Right forelimb (tissue), 1 donor: ENCODE measurements around the gene ZNF385D.
A peak's percentile ranks its signal among the peaks of the same experiment; 100 is the strongest.

Experiments used
- DNase-seq: peaks from one replicate; pipeline ENCODE4 v3.0.0-alpha.2; 2018

ZNF385D gene

GRCh38 chr3:21747376-21747775, 3.6 kb downstream of the ZNF385D start:
- DNase-seq, result no peak

- no peak for DNase-seq
Measured at GRCh38 chr3:21745966-21746365, 5.0 kb downstream of the ZNF385D start.

GRCh38 chr3:21744793-21745192, 6.2 kb downstream of the ZNF385D start:
- DNase-seq, result no peak

GRCh38 chr3:21738935-21739702, 11.9 kb downstream of the ZNF385D start:
- DNase-seq, result no peak

- no peak for DNase-seq
Measured at GRCh38 chr3:21738283-21738682, 12.7 kb downstream of the ZNF385D start.

GRCh38 chr3:21734746-21735145, 16.3 kb downstream of the ZNF385D start:
- no peak for DNase-seq

GRCh38 chr3:21729888-21730459, 21.0 kb downstream of the ZNF385D start:
- DNase-seq, result no peak

GRCh38 chr3:21729331-21729730, 21.7 kb downstream of the ZNF385D start:
- no peak for DNase-seq

GRCh38 chr3:21722768-21723167, 28.2 kb downstream of the ZNF385D start:
- DNase-seq, result no peak

- DNase-seq, result no peak
Measured at GRCh38 chr3:21722301-21722700, 28.7 kb downstream of the ZNF385D start.

GRCh38 chr3:21718943-21719591, 31.9 kb downstream of the ZNF385D start:
- no peak for DNase-seq

GRCh38 chr3:21718161-21718765, 32.7 kb downstream of the ZNF385D start:
- DNase-seq, result no peak

- DNase-seq, result no peak
Measured at GRCh38 chr3:21715662-21716061, 35.3 kb downstream of the ZNF385D start.

GRCh38 chr3:21705769-21706168, 45.2 kb downstream of the ZNF385D start:
- no peak for DNase-seq

- DNase-seq, result no peak
Measured at GRCh38 chr3:21704796-21705195, 46.2 kb downstream of the ZNF385D start.

- DNase-seq, result no peak
Measured at GRCh38 chr3:21703291-21703690, 47.7 kb downstream of the ZNF385D start.

- DNase-seq, result no peak
Measured at GRCh38 chr3:21697707-21698106, 53.3 kb downstream of the ZNF385D start.

- no peak for DNase-seq
Measured at GRCh38 chr3:21694506-21694905, 56.5 kb downstream of the ZNF385D start.

GRCh38 chr3:21691036-21691435, 60.0 kb downstream of the ZNF385D start:
- peak; percentile 51 for DNase-seq

GRCh38 chr3:21682206-21682605, 68.8 kb downstream of the ZNF385D start:
- no peak for DNase-seq

GRCh38 chr3:21673393-21673792, 77.6 kb downstream of the ZNF385D start:
- DNase-seq, result no peak

GRCh38 chr3:21672303-21672702, 78.7 kb downstream of the ZNF385D start:
- DNase-seq, result no peak

GRCh38 chr3:21670386-21670785, 80.6 kb downstream of the ZNF385D start:
- DNase-seq, result no peak

- no peak for DNase-seq
Measured at GRCh38 chr3:21668012-21668411, 83.0 kb downstream of the ZNF385D start.
